PC-9 (cell line): Measurements from ENCODE around the gene PRKG1.

Experiments used
- EZH2 ChIP-seq: fragments of 200-600 bp; sonication (generic); IDR thresholded peaks from 2 replicates; pipeline ENCODE4 v1.8.0; 2017; ENCODE audit warnings: antibody characterized with exemption, low read depth
- TF ChIP-seq, protein P1 (sequence below): fragments of 200-600 bp; sonication (generic); conservative IDR thresholded peaks from 2 replicates; pipeline ENCODE4 v1.6.1; 2017; ENCODE audit warnings: mixed run types, antibody characterized with exemption, mild to moderate bottlenecking, moderate library complexity

DNA sequence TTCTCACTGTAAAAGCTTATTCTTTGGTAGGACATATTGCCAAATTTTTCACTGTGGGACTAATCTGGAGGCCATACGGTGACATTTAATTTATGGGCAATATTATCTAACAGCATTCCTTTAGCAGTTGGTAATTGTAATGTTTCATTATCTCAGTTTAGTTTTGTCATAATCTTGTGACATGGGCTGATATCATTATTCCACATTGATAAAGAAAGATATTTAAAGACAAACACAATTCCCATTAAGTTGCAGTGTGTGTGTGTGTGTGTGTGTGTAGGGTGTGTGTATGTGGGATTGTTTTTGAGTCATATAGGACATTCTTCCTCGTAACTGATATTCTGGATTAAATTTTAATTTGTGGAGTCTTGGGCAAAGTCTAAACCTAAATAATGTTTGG, 238.5 kb downstream of the PRKG1 start:
- TF ChIP-seq, protein P1, sequence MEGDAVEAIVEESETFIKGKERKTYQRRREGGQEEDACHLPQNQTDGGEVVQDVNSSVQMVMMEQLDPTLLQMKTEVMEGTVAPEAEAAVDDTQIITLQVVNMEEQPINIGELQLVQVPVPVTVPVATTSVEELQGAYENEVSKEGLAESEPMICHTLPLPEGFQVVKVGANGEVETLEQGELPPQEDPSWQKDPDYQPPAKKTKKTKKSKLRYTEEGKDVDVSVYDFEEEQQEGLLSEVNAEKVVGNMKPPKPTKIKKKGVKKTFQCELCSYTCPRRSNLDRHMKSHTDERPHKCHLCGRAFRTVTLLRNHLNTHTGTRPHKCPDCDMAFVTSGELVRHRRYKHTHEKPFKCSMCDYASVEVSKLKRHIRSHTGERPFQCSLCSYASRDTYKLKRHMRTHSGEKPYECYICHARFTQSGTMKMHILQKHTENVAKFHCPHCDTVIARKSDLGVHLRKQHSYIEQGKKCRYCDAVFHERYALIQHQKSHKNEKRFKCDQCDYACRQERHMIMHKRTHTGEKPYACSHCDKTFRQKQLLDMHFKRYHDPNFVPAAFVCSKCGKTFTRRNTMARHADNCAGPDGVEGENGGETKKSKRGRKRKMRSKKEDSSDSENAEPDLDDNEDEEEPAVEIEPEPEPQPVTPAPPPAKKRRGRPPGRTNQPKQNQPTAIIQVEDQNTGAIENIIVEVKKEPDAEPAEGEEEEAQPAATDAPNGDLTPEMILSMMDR: no peak
- TF ChIP-seq EZH2: no peak
